Sigmoid colon (tissue), 7 donors: ENCODE results near the gene DGAT2. TPM values are rescaled to one million over a fixed set of nuclear protein-coding genes. Genes with fewer than 3 reads are reported as not detected.

Experiments used
- DNase-seq: peaks from one replicate; pipeline ENCODE4 v3.0.0-alpha.2; 2019
- H3K27ac ChIP-seq, 4 donors: fragments of 200-600 bp; sonication (generic); one replicate each; pipeline ENCODE4 v1.5.1; 2016 to 2019; ENCODE audit warnings: mild to moderate bottlenecking in 1 of 4
- H3K27me3 ChIP-seq, 3 donors: fragments of 200-600 bp; sonication (generic); one replicate each; pipeline ENCODE4 v1.5.1; 2019; ENCODE audit warnings: mild to moderate bottlenecking in 1 of 3
- H3K36me3 ChIP-seq, 4 donors: fragments of 200-600 bp; sonication (generic); one replicate each; pipeline ENCODE4 v1.5.1; 2016 to 2019
- H3K4me1 ChIP-seq, 4 donors: fragments of 200-600 bp; sonication (generic); one replicate each; pipeline ENCODE4 v1.5.1; 2017 to 2019
- H3K4me3 ChIP-seq, 4 donors: fragments of 200-600 bp; sonication (generic); one replicate each; pipeline ENCODE4 v1.5.1; 2017 to 2019; ENCODE audit warnings: mild to moderate bottlenecking in 2 of 4, moderate library complexity in 1 of 4
- H3K9me3 ChIP-seq, 4 donors: fragments of 200-600 bp in 3 of 4; sonication (generic) in 3 of 4; one replicate each; pipeline versions ENCODE4 v1.5.1 to v1.6.1; 2013 to 2019
- CTCF ChIP-seq, 4 experiments: fragments of 450-650 bp in 3 of 4; fragments of 200-600 bp in 1 of 4; IDR thresholded peaks; one replicate each; pipeline ENCODE4 v1.5.1; 2016 to 2019; ENCODE audit warnings: antibody characterized with exemption in 4 of 4, mild to moderate bottlenecking in 3 of 4, moderate library complexity in 2 of 4
- EP300 ChIP-seq, 4 donors: sonication (generic); formaldehyde crosslinking; IDR thresholded peaks; one replicate each; pipeline ENCODE4 v1.6.1; 2017; ENCODE audit warnings: antibody characterized with exemption in 4 of 4
- POLR2A ChIP-seq, 2 donors: fragments of 450-650 bp; IDR thresholded peaks; one replicate each; pipeline ENCODE4 v1.6.1; 2016; ENCODE audit warnings: antibody characterized with exemption in 2 of 2, mild to moderate bottlenecking in 2 of 2, moderate library complexity in 2 of 2
- POLR2AphosphoS5 ChIP-seq, 4 donors: sonication (generic); formaldehyde crosslinking; IDR thresholded peaks; one replicate each; pipeline ENCODE4 v1.6.1; 2017; ENCODE audit warnings: antibody characterized with exemption in 4 of 4
- WGBS, 2 donors: extraction: QIAGEN DNeasy Blood & Tissue Kit; methylation state at CpG; one replicate each; pipeline ENCODE4 v1.1.7; 2013; 5-methylcytosine and 5-hydroxymethylcytosine counted together
- intact Hi-C: fragments of 100-400 bp; cut with DNase I; formaldehyde crosslinking; loops from one replicate; pipeline ENCODE4 v1.15.1; 2023
- polyA plus RNA-seq, 3 donors: library from polyadenylated mRNA; stranded (reverse); fragments of 200-250 nt; gene quantifications; one replicate each; pipeline ENCODE4 v1.2.3, GENCODE V29; 2013
- total RNA-seq, 4 donors: library from RNA; depleted of rRNA; stranded (reverse); fragments of >200 nt; gene quantifications; one replicate each; pipeline ENCODE4 v1.1.0, GENCODE V29; 2016
- donor health status: healthy with polysubstance abuse.
- donor health status: Bipolar disorder and iron deficiency.
- donor health status: healthy.

Gene DGAT2
- total and polyA plus RNA-seq, 7 donors, result 0.55 to 20.3 (median 1.2) TPM

- H3K27me3 ChIP-seq, result peaks cover 0 to 3% (median 0%) of the 10 kb centered on the region in 3 donors
- intact Hi-C loops, result loop anchor here (5.0 kb wide), 2 partner anchors 55 to 220 kb away; no protein-coding TSS in a partner anchor
- 95 to 97% methylated on average over 6 of the region's 6 CpGs for WGBS, 2 donors
- peak; percentile 46 for DNase-seq
- H3K9me3 ChIP-seq, result no peaks in the 10 kb centered on the region
- H3K4me3 ChIP-seq, result no peak overlapping the region
- TF ChIP-seq POLR2A (IDR thresholded peaks at IDR 0.05) (no peak), POLR2AphosphoS5 (IDR thresholded peaks at IDR 0.05) (no peak)
- H3K36me3 ChIP-seq, result no peaks in the 10 kb centered on the region
- H3K4me1 ChIP-seq, result peaks cover 0 to 20% (median 19%) of the 10 kb centered on the region in 4 donors
- no peak overlapping the region for H3K27ac ChIP-seq
These were observed 1.4 kb upstream of the DGAT2 start for GRCh38 chr11:75767228-75767572.

DNA sequence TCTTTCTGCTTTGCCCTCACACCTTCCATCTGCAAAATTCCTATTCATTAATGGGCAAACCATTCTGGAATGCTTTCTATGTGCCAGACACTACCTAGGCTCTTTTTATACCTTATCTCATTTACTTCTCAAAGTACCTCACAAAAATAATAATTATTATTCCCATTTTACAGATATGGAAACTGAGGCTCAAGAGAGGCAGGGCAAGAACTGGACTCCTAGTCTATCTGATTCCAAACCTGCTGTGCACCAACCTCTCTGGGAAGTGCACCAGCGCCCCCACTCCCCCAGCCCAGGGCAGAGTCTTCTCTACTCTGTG lies 826 bp upstream of the DGAT2 start:
- WGBS, 2 donors, result 31 to 46% methylated on average over 1 of the region's 1 CpG
- no peaks in the 10 kb centered on the region for H3K9me3 ChIP-seq
- H3K4me1 ChIP-seq, result peaks cover 0 to 20% (median 19%) of the 10 kb centered on the region in 4 donors
- H3K27ac ChIP-seq, result no peak overlapping the region
- DNase-seq, result no peak
- peaks cover 0 to 3% (median 0%) of the 10 kb centered on the region in 3 donors for H3K27me3 ChIP-seq
- no peaks in the 10 kb centered on the region for H3K36me3 ChIP-seq
- H3K4me3 ChIP-seq, result peak overlapping the region in 2 of 4 donors; percentile 54
- intact Hi-C loops, result loop anchor here (5.0 kb wide), 2 partner anchors 55 to 220 kb away; no protein-coding TSS in a partner anchor
- TF ChIP-seq EP300 (IDR thresholded peaks at IDR 0.05) (no peak), POLR2A (IDR thresholded peaks at IDR 0.05) (no peak), POLR2AphosphoS5 (IDR thresholded peaks at IDR 0.05) (no peak), CTCF (IDR thresholded peaks at IDR 0.05) (no peak)

DNA sequence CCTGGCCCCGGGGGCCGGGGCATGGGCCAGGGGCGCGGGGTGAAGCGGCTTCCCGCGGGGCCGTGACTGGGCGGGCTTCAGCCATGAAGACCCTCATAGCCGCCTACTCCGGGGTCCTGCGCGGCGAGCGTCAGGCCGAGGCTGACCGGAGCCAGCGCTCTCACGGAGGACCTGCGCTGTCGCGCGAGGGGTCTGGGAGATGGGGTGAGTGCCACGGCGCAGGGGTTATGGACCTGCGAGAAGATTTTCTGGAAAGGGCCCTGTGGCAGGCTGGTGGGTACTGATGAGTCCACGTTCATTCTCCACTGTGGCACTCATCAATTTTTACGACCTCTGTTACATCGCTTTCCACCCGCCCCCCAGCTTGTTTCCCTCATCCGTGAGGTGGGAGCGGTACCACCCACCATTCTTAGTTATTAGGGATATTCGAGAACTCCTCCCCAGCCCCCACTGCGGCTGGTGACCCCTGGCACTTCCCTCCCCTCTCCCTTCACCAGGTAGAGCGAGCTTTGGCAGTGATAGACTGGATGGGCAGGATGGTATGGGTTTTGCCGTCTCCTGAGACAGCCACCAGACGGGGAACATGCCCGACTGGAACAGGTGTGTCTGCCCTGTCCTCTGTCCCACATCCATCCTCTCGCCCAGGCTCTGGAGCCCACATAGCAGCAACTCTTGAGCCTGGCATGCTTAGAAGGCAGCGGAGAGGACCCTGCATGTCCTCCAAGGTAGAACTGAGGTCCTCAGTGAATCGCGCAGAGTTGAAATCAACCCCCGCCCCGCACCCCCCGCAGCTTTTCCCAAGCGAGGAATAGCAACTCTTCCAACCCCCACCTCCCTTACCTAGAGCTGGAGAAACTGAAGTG lies 562 bp downstream of the DGAT2 start:
- intact Hi-C loops, result loop anchor here (5.0 kb wide), 2 partner anchors 57 to 222 kb away; no protein-coding TSS in a partner anchor
- peak overlapping the region; percentile 25 to 54 (median 48) for H3K4me3 ChIP-seq
- peak overlapping the region in 1 of 4 donors; percentile 29 for H3K27ac ChIP-seq
- H3K27me3 ChIP-seq, result peaks cover 0 to 3% (median 0%) of the 10 kb centered on the region in 3 donors
- DNase-seq, result peak; percentile 63
- TF ChIP-seq CTCF (IDR thresholded peaks at IDR 0.05), result no peak
- TF ChIP-seq EP300 (IDR thresholded peaks at IDR 0.05), result no peak
- no peak for TF ChIP-seq POLR2AphosphoS5 (IDR thresholded peaks at IDR 0.05)
- TF ChIP-seq POLR2A (IDR thresholded peaks at IDR 0.05), result no peak
- no peaks in the 10 kb centered on the region for H3K9me3 ChIP-seq
- H3K36me3 ChIP-seq, result no peaks in the 10 kb centered on the region
- H3K4me1 ChIP-seq, result peaks cover 0 to 20% (median 19%) of the 10 kb centered on the region in 4 donors
- WGBS, 2 donors, result 16 to 17% methylated on average over 46 of the region's 46 CpGs

DNA sequence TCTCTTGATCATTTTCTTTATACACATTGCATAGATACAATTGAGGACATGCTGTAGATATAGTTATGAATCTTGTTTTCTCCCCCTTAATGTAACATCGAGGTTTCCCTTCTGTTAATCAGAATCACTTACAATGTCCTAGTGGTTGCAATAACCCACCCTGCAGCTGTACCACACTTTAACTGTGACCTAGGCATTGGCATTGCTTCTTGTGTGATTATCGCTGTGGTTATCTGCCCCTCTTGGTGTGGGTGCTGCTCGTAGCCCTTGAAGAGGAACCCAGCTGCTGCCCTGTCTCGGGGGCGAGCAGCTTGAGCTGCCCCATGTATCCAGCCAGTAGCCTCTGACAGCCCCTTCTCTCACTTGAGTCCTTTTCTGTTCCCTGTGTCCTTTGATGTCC lies 1.5 kb downstream of the DGAT2 start:
- no peak overlapping the region for H3K4me3 ChIP-seq
- intact Hi-C loops, result no loop called here
- TF ChIP-seq POLR2A (IDR thresholded peaks at IDR 0.05) (no peak), EP300 (IDR thresholded peaks at IDR 0.05) (no peak), POLR2AphosphoS5 (IDR thresholded peaks at IDR 0.05) (no peak), CTCF (IDR thresholded peaks at IDR 0.05) (no peak)
- peaks cover 0 to 3% (median 0%) of the 10 kb centered on the region in 3 donors for H3K27me3 ChIP-seq
- peaks cover 0 to 20% (median 19%) of the 10 kb centered on the region in 4 donors for H3K4me1 ChIP-seq
- no peak overlapping the region for H3K27ac ChIP-seq
- WGBS, 2 donors, result 87 to 90% methylated on average over 5 of the region's 5 CpGs
- peak; percentile 32 for DNase-seq
- no peaks in the 10 kb centered on the region for H3K9me3 ChIP-seq
- H3K36me3 ChIP-seq, result no peaks in the 10 kb centered on the region

GRCh38 chr11:75771646-75772410 lies 3.2 kb downstream of the DGAT2 start:
- H3K4me1 ChIP-seq, result peaks cover 0 to 20% (median 19%) of the 10 kb centered on the region in 4 donors
- H3K36me3 ChIP-seq, result no peaks in the 10 kb centered on the region
- 75 to 80% methylated on average over 6 of the region's 6 CpGs for WGBS, 2 donors
- DNase-seq, result peak; percentile 62
- intact Hi-C loops, result no loop called here
- no peaks in the 10 kb centered on the region for H3K9me3 ChIP-seq
- H3K27ac ChIP-seq, result no peak overlapping the region
- TF ChIP-seq CTCF (IDR thresholded peaks at IDR 0.05), result no peak
- no peak for TF ChIP-seq POLR2A (IDR thresholded peaks at IDR 0.05)
- no peak for TF ChIP-seq EP300 (IDR thresholded peaks at IDR 0.05)
- TF ChIP-seq POLR2AphosphoS5 (IDR thresholded peaks at IDR 0.05), result no peak
- no peak overlapping the region for H3K4me3 ChIP-seq
- no peaks in the 10 kb centered on the region for H3K27me3 ChIP-seq
